Cerebellar cortex (tissue), 1 donor: ENCODE measurements around the gene ST6GAL1.
"Not testable (repeated sequence)": the region's sequence is repeated elsewhere in the genome, so short reads cannot be mapped to it uniquely, and the experiment has no call there.

Experiments used
- DNase-seq: peaks from one replicate; pipeline ENCODE4 v3.0.0-alpha.2; 2015; ENCODE audit warnings: low spot score

The ST6GAL1 gene

GRCh38 chr3:186930143-186930640, at the start of gene ST6GAL1:
ST6GAL1 (plus strand) TSS chr3:186930526; CDS start chr3:187042704, 112,178 bp downstream.
- peak; percentile 44 for DNase-seq

- no peak for DNase-seq
Measured at GRCh38 chr3:186882150-186882524, 48.2 kb upstream of the ST6GAL1 start.

- no peak for DNase-seq
Measured at GRCh38 chr3:186882881-186883685, 47.2 kb upstream of the ST6GAL1 start.

GRCh38 chr3:186883686-186884058, 46.7 kb upstream of the ST6GAL1 start:
- no peak for DNase-seq

- not testable (repeated sequence) for DNase-seq
Measured at GRCh38 chr3:186884868-186885267, 45.5 kb upstream of the ST6GAL1 start.

- DNase-seq, result no peak
Measured at GRCh38 chr3:186886202-186886981, 43.9 kb upstream of the ST6GAL1 start.

- DNase-seq, result not testable (repeated sequence)
Measured at GRCh38 chr3:186887507-186887938, 42.8 kb upstream of the ST6GAL1 start.

GRCh38 chr3:186888569-186888968, 41.8 kb upstream of the ST6GAL1 start:
- no peak for DNase-seq

GRCh38 chr3:186889698-186890097, 40.6 kb upstream of the ST6GAL1 start:
- not testable (repeated sequence) for DNase-seq

GRCh38 chr3:186890911-186891310, 39.4 kb upstream of the ST6GAL1 start:
- no peak for DNase-seq

- DNase-seq, result not testable (repeated sequence)
Measured at GRCh38 chr3:186893071-186893470, 37.3 kb upstream of the ST6GAL1 start.

- DNase-seq, result no peak
Measured at GRCh38 chr3:186895406-186895805, 34.9 kb upstream of the ST6GAL1 start.

- no peak for DNase-seq
Measured at GRCh38 chr3:186896006-186896405, 34.3 kb upstream of the ST6GAL1 start.

- no peak for DNase-seq
Measured at GRCh38 chr3:186896875-186897274, 33.5 kb upstream of the ST6GAL1 start.

GRCh38 chr3:186901135-186901734, 29.1 kb upstream of the ST6GAL1 start:
- no peak for DNase-seq

- DNase-seq, result no peak
Measured at GRCh38 chr3:186902154-186902553, 28.2 kb upstream of the ST6GAL1 start.

- no peak for DNase-seq
Measured at GRCh38 chr3:186902713-186903112, 27.6 kb upstream of the ST6GAL1 start.

- not testable (repeated sequence) for DNase-seq
Measured at GRCh38 chr3:186903676-186904075, 26.6 kb upstream of the ST6GAL1 start.

GRCh38 chr3:186907075-186907474, 23.3 kb upstream of the ST6GAL1 start:
- not testable (repeated sequence) for DNase-seq

- DNase-seq, result no peak
Measured at GRCh38 chr3:186909078-186909853, 21.1 kb upstream of the ST6GAL1 start.
